SIG-M5 treated with dmso at 0.1 percent for 504 hours (cell line): ENCODE results near the gene OR10H5.
"Not testable (repeated sequence)": the region's sequence is repeated elsewhere in the genome, so short reads cannot be mapped to it uniquely, and the experiment has no call there.

Experiments
- DNase-seq: peaks from one replicate; lab custom pipeline; 2025; ENCODE audit not compliant: unreplicated experiment; lab: John Stamatoyannopoulos, UW

Gene OR10H5

GRCh38 chr19:15787611-15788155, at the start of gene OR10H5:
Gene OR10H5 (plus strand): TSS chr19:15787661. CDS start chr19:15794049, 6,388 bp downstream.
- DNase-seq, result no peak

- DNase-seq, result no peak
Observed at GRCh38 chr19:15737722-15738121, 49.7 kb upstream of the OR10H5 start, which contains the start of gene OR10H3. Gene OR10H3 (plus strand): TSS chr19:15737985. CDS start chr19:15741393, 3,408 bp downstream.

- no peak for DNase-seq
Observed at GRCh38 chr19:15740785-15741184, 46.7 kb upstream of the OR10H5 start.

- DNase-seq, result no peak
Observed at GRCh38 chr19:15748239-15748638, 39.2 kb upstream of the OR10H5 start.

GRCh38 chr19:15758379-15758778, 29.1 kb upstream of the OR10H5 start:
- no peak for DNase-seq

GRCh38 chr19:15759962-15760565, 27.4 kb upstream of the OR10H5 start:
- DNase-seq, result no peak

GRCh38 chr19:15769586-15769985, 17.9 kb upstream of the OR10H5 start:
- no peak for DNase-seq

GRCh38 chr19:15774159-15774558, 13.3 kb upstream of the OR10H5 start:
- not testable (repeated sequence) for DNase-seq

- no peak for DNase-seq
Observed at GRCh38 chr19:15775249-15775648, 12.2 kb upstream of the OR10H5 start.

GRCh38 chr19:15776264-15776663, 11.2 kb upstream of the OR10H5 start:
- no peak for DNase-seq

- DNase-seq, result no peak
Observed at GRCh38 chr19:15776991-15777970, 10.2 kb upstream of the OR10H5 start.

GRCh38 chr19:15779756-15780476, 7.5 kb upstream of the OR10H5 start:
- DNase-seq, result no peak

GRCh38 chr19:15780610-15781418, 6.6 kb upstream of the OR10H5 start:
- no peak for DNase-seq

- no peak for DNase-seq
Observed at GRCh38 chr19:15781661-15782060, 5.8 kb upstream of the OR10H5 start.

GRCh38 chr19:15782211-15782610, 5.2 kb upstream of the OR10H5 start:
- no peak for DNase-seq

- DNase-seq, result not testable (repeated sequence)
Observed at GRCh38 chr19:15782896-15783295, 4.6 kb upstream of the OR10H5 start.

- no peak for DNase-seq
Observed at GRCh38 chr19:15788594-15789270, 1.3 kb downstream of the OR10H5 start.

- no peak for DNase-seq
Observed at GRCh38 chr19:15790096-15790495, 2.6 kb downstream of the OR10H5 start.

GRCh38 chr19:15794279-15794678, 6.8 kb downstream of the OR10H5 start:
- DNase-seq, result not testable (repeated sequence)

GRCh38 chr19:15810335-15810734, 22.9 kb downstream of the OR10H5 start:
- no peak for DNase-seq
